Calu3 (cell line): ENCODE results near the gene FTO. TPM values are rescaled to one million over a fixed set of nuclear protein-coding genes. Genes with fewer than 3 reads are reported as not detected.

ENCODE experiments used
- BruUV-seq: library from RNA; stranded (reverse); fragments of 400-500 nt; replicated peaks from 2 replicates; lab custom pipeline; 2021; lab: Mats Ljungman, UMichigan
- CTCF ChIA-PET: fragments of 300-600 bp; sonication (Branson Sonifier 250); formaldehyde crosslinking; loops from one replicate; lab custom pipeline; 2022; ENCODE audit warnings: antibody characterized with exemption; lab: Charles Lee
- DNase-seq: peaks from one replicate; pipeline ENCODE4 v3.0.0; 2022
- H3K27ac Mint-ChIP-seq: one replicate; pipeline ENCODE4 v1.8.0; 2022; ENCODE audit warnings: mixed read lengths; ENCODE audit not compliant: unreplicated experiment
- H3K27me3 Mint-ChIP-seq: one replicate; pipeline ENCODE4 v1.8.0; 2022; ENCODE audit warnings: mixed read lengths; ENCODE audit not compliant: unreplicated experiment
- H3K36me3 Mint-ChIP-seq: one replicate; pipeline ENCODE4 v1.8.0; 2022; ENCODE audit warnings: mild to moderate bottlenecking, moderate library complexity, mixed read lengths; ENCODE audit not compliant: insufficient read depth, unreplicated experiment
- H3K4me1 Mint-ChIP-seq: one replicate; pipeline ENCODE4 v1.8.0; 2022; ENCODE audit warnings: mild to moderate bottlenecking, low read depth, mixed read lengths; ENCODE audit not compliant: unreplicated experiment
- H3K4me3 Mint-ChIP-seq: one replicate; pipeline ENCODE4 v1.8.0; 2022; ENCODE audit warnings: mild to moderate bottlenecking, low read depth, moderate library complexity, mixed read lengths; ENCODE audit not compliant: unreplicated experiment
- H3K9me3 Mint-ChIP-seq: one replicate; pipeline ENCODE4 v1.8.0; 2022; ENCODE audit warnings: low read depth, mixed read lengths; ENCODE audit not compliant: unreplicated experiment
- CTCF ChIP-seq: fragments of 200-600 bp; IDR thresholded peaks from one replicate; pipeline ENCODE4 v1.8.0; 2022; ENCODE audit warnings: antibody characterized with exemption; ENCODE audit not compliant: unreplicated experiment
- intact Hi-C: fragments of 100-400 bp; cut with micrococcal nuclease; formaldehyde crosslinking; loops from one replicate; pipeline ENCODE4 v1.10.0; 2022; ENCODE audit not compliant: unreplicated experiment
- total RNA-seq: library from RNA; stranded (reverse); gene quantifications from 2 replicates; pipeline ENCODE4 v1.2.3, GENCODE V29; 2022

FTO gene
- total RNA-seq, 1 experiment from 2014 or later, result 68.9 TPM

DNA sequence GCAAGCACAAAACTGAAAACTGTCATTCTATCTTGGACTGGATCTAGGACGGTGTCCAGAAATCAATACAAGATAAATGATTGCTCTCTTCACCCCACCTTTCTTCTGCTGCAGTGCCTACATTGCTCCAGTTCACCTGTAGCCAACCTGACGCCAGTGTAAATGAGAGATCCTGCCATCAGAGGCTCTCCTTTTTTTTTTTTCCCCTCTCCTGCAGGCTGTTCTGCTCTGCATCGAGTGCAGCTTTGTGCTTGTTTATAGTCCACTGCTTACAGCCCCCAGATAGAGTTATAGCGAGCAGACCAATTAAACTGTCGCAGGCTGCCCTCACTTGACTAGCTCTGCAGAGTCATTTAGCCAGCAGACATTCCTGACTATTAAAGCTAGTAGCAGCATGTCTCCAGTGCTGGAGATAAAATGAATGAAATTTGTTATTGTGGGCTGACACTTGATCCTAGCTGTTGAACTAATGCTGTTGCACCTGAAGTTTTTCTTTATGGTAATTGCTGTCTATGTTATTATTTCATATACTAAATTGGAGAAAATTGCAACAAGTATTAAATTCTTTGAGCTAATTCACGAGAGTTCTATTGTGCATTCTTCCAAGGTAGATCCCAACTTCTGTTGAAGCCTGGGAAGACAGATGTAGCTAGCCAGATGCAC, 257.1 kb downstream of the FTO start:
- CTCF ChIA-PET, result no interaction called here
- H3K27me3 Mint-ChIP-seq, result no peaks in the 10 kb centered on the region

GRCh38 chr16:53962041-53962440, 258.1 kb downstream of the FTO start:
- Mint-ChIP-seq H3K4me1 (no peaks in the 10 kb centered on the region), H3K27ac (no peak overlapping the region), H3K36me3 (no peaks in the 10 kb centered on the region), H3K27me3 (no peaks in the 10 kb centered on the region), H3K4me3 (no peak overlapping the region), H3K9me3 (no peaks in the 10 kb centered on the region)
- CTCF ChIA-PET, result no interaction called here
- TF ChIP-seq CTCF, result no peak
- intact Hi-C loops, result no loop called here
- BruUV-seq, result no TSS peak
- DNase-seq, result no peak

More for the DNA sequence above, 257.1 kb downstream of the FTO start:
- DNase-seq, result no peak
- intact Hi-C loops, result no loop called here
- H3K4me3 Mint-ChIP-seq, result no peak overlapping the region
- H3K9me3 Mint-ChIP-seq, result no peaks in the 10 kb centered on the region
- BruUV-seq, result no TSS peak
- H3K36me3 Mint-ChIP-seq, result no peaks in the 10 kb centered on the region
- no peak overlapping the region for H3K27ac Mint-ChIP-seq
- no peaks in the 10 kb centered on the region for H3K4me1 Mint-ChIP-seq
- TF ChIP-seq CTCF, result no peak

GRCh38 chr16:53964145-53964790, 260.3 kb downstream of the FTO start:
- H3K4me3 Mint-ChIP-seq, result no peak overlapping the region
- no peaks in the 10 kb centered on the region for H3K36me3 Mint-ChIP-seq
- no peaks in the 10 kb centered on the region for H3K9me3 Mint-ChIP-seq
- CTCF ChIA-PET, result no interaction called here
- no TSS peak for BruUV-seq
- H3K4me1 Mint-ChIP-seq, result no peaks in the 10 kb centered on the region
- DNase-seq, result no peak
- intact Hi-C loops, result no loop called here
- TF ChIP-seq CTCF, result no peak
- no peak overlapping the region for H3K27ac Mint-ChIP-seq
- H3K27me3 Mint-ChIP-seq, result no peaks in the 10 kb centered on the region

- H3K36me3 Mint-ChIP-seq, result no peaks in the 10 kb centered on the region
- no TSS peak for BruUV-seq
- no peaks in the 10 kb centered on the region for H3K4me1 Mint-ChIP-seq
- CTCF ChIA-PET, result no interaction called here
- DNase-seq, result no peak
- no peaks in the 10 kb centered on the region for H3K9me3 Mint-ChIP-seq
- H3K4me3 Mint-ChIP-seq, result no peak overlapping the region
- no peaks in the 10 kb centered on the region for H3K27me3 Mint-ChIP-seq
- no peak for TF ChIP-seq CTCF
- intact Hi-C loops, result no loop called here
- no peak overlapping the region for H3K27ac Mint-ChIP-seq
Measured at GRCh38 chr16:53966821-53967571, 263.0 kb downstream of the FTO start.
